ENCODE results near the gene PEX13.

GRCh38 chr2:61059382-61059781, 41.9 kb downstream of the PEX13 start:
- TF ChIP-seq CTCF (IDR thresholded peaks at IDR 0.05 in 8 of 11, conservative IDR thresholded peaks at IDR 0.05 in 3 of 11) (no peak), POLR2AphosphoS5 (IDR thresholded peaks at IDR 0.05) (no peak), POLR2A (IDR thresholded peaks at IDR 0.05) (no peak)
